NCI-H345 treated with DMSO at 0.1 percent for 48 hours (cell line): ENCODE results near the gene ADAMTS3.

Experiments
- DNase-seq: peaks from one replicate; lab custom pipeline; 2025; ENCODE audit not compliant: unreplicated experiment; lab: John Stamatoyannopoulos, UW

ADAMTS3 gene

DNA sequence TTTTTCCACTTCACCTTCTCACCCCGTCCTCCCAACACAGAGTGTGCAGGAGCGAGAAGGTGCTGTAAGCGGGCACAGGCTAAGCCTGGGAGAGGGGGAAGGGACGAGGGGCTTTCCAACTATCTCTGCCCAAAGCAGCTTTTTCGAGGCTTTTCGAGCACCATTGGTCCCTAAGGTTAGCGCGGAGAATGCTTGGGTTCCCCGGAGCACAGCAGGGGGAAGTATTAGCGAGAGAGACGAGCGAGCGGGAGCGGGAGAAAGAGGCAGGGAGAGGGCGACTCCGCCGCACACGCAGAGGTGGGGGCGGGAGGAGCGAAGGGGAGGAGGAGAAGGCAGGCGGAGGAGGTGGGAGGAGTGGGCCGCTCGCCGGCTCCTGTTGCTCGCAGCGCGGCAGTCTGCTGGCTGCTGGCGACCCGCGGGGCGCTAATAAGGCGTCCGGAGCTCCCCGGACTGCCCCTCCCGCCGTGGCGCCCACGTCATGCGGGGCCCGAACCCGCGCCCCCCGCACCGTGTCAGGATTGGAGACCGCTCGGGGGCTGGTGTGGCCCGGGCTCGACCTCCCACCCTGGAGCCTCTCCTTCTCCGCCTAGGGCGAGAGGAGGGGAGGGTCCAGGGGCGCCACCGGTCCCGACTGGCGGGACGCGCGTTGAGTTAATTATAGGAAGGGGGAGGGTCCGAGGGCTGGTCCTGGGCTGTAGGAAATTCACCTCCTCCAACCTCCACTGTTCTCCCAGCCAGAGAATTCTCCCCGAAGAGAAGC, at the start of gene ADAMTS3:
ADAMTS3 (minus strand) TSS at position 263 of the 760 bp plus-strand sequence. CDS start 459 bp downstream, outside the sequence.
- no peak for DNase-seq

DNA sequence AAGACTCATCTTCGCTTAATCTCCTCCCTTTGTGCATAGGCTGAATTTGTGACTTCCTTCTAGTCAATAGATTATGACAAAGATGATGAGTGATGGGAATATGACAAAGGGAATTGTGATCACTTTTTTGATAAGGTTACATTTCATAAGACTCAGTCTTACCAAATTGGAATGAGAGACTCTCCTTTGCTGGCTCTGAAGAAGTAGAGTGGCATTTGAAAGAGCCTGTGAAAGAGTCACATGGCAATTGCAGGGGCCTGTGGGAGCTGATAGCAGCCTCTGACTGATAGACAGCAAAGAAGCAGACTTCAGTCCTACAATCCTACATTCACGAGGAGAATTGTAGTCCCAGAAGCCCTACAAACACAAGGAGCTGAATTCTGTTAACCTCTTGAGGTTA, 44.9 kb upstream of the ADAMTS3 start:
- no peak for DNase-seq

DNA sequence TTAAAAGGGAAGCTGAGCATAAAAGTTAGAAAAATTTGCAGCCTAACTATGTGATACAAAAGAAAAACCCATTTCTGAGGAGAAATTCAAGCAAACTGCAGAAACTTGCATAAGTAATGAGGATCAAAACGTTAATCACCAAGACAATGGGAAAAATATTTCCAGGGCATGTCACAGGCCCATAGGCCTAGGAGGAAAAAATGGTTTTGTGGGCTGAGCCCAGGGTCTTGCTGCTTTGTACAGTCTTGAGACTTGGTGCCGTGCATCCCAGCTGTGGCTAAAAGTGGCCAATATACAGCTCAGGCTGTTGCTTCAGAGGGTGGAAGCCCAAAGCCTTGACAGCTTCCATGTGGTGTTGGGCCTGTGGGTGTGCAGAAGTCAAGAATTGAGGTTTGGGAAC, 37.7 kb upstream of the ADAMTS3 start:
- DNase-seq: no peak

DNA sequence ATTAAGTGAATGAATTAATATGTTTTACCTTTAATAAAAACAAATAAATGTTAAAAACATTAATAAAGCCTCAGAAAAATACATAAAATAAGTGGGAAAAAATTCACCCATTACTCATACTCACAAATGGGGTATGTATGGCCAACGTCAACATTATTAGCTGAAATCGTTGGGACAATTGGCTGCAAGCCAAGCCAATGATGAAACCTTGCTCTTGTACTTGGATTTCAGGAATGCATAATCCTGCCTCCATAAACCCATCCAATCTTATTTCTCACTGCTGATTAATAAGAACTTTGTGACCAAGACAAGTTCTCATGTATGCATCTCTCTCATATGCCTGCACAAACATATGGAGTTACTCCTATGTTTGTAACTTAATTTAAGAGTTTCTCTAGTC, 35.3 kb upstream of the ADAMTS3 start:
- no peak for DNase-seq

DNA sequence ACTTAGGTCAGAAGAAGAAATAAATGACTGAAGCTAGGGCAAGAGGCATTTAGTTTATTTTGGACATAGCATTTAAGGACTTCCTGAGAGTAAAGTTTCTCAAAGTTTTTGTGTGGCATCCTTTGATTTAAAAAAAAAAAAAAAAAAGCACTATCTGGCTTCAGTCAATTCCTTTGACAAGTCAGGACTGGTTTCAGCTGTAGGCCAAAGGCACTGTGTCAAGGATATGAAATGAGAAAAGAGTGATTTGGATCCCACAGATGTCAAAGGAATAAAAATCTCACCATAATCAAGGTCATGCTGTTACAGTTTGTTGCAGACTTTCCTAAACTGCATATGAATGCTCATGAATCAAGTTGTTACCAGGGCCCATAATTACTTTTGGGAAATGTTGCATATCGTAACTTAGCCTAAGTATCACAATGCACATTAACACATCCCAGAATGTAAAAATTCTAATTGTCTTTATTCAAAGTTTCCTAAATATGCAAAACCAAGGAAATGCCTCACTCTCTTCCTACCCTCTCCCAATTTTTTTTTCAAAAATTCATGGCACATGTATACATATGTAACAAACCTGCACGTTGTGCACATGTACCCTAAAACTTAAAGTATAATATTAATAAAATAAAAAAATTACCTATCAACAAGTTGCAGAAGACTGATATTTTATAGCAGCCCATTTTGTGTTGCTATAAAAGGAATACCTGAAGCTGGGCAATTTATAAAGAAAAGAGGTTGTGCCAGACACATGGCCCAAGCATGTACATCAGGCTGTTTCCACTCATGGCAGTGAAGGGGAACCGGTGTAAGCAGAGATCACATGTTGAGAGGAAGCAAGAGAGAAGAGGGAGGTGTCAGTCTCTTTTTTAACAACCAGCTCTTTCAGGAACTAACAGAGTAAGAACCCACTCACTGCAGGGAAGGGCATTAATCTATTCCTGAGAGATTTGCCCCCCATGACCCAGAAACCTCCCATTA, 33.7 kb upstream of the ADAMTS3 start:
- no peak for DNase-seq

DNA sequence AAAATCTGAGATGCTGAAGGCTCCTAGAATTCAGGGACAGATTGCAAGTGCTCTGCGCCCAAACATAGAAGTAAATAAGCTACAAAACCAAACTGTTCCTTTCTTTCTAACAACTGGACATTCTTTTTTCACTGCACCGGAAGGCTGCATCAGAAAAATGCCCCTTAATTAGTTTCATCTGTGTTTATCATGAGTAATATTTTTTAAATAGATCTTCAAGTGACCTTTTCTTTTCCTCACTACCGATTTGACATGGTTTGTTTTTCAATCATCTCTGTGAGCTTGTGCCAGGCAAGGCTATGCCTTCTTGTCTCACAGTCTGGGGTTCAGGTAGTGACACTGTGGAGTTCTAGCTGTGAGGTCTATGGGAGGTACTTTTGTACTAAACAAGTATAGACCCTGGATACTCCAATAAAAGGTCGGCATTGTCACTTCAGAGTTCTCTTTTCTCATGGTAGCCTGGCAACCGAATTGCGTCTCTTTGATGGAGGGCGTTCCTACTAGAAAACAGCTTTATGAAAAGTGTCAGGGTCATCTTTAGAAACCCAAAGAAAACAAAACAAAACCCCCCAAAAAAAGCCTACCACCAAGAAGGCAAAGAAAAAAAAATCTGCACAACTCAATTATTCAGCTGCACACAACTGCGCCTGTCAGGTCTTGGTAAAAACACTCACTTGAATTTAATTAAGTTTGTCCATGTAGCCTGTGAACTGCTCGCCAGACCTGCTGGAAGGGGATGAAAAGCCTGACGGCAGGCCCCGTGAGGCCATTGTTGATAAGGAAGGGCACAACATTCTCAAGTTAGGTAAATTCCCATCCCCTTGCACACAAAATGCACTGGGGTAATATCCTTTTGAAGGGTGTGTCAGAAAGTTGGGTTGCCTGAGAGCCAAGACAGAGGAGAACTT, 22.8 kb upstream of the ADAMTS3 start:
- no peak for DNase-seq

DNA sequence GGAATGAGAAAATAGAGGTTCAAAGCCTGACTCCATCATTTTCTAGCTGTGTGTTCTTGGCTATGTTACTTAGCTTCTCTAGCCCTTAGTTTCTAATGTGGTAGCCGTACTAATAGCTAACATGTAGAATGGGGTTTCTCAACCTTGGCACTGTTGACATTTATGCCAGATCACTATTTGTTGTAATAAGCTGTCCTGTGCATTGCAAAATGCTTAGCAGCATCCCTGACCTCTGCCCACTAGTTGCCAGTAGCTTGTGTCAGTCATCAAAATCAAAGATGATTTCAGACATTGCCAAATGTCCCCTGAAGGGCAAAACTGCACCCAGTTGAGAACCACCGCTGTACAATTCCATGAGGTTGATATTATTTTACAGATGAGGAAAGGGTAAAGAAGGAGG, 18.3 kb upstream of the ADAMTS3 start:
- no peak for DNase-seq

DNA sequence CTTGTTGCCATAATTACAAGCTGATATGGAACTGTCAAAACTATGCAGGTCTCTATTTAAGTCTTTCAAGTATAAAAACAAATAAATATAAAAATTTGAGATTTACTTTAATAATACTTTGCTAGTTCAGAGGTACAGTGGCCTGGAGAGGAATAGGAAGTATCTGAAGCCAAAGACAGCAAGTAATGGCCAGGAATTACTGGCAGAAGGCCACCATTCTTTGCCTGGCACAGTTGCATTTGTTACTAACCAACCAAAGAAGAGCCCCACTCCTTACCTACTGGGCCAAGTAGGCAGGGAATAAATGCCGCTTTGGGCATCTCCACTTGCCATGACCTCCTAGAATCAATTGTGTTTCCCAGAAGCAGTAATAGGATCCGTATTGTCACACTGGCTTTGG, 13.8 kb upstream of the ADAMTS3 start:
- DNase-seq: no peak

DNA sequence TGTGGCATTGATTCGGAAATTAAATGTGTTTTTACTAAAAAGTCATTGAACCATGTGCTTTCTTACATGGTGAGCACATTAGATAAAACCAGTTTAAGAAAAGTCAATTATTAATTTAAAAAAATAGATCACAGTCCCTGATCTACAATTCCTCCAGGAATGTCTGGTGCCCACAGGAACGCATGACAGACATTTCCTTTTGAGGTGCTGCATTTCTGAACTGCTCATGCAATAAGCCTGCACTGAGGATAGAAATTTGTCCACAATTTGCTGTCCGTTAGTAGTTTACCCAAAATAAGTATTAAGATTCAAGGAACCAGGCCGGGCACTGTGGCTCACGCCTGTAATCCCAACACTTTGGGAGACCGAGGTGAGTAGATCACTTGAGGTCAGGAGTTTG, 8.2 kb upstream of the ADAMTS3 start:
- no peak for DNase-seq

DNA sequence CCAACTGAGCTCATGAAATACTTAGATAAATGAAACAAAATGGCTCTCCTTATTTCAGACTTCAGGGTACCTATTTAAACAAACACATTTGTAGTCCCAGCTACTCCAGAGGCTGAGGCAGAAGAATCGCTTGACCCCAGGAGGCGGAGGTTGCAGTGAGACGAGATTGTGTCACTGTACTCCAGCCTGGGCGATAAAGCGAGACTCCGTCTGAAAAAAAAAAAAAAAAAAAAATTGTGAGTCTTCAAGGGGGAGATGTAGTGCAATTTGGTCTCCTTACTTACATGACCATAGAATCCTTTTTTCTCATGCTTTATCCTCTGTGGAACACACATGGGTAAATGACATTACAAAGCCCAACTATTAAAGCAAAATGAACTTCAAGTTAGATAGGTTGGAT, 2.3 kb upstream of the ADAMTS3 start:
- no peak for DNase-seq

DNA sequence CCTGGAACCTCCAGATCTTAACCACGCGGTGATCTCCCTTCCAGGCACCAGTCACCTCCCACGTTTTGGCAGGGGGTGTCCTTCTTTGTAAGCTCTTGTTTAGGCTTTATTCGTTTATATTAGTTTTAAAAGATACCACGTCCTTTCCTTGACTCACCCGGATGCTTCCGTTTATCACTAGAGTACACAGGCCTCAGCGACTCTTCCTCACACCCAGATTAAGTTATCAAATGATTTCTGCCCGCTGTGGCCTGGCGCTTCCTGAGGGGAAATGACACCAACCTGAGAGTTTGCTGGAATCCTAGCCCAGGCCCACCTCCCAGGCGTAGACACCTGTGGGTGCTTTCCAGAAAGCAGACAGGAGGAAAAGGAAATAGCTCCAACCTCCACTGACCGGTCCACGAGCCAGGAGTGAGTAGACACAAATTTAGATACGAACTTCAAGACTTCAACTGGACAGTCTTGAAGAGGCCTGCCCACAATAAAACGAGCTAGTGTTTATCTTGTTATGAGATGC, 756 bp upstream of the ADAMTS3 start:
- DNase-seq: no peak

DNA sequence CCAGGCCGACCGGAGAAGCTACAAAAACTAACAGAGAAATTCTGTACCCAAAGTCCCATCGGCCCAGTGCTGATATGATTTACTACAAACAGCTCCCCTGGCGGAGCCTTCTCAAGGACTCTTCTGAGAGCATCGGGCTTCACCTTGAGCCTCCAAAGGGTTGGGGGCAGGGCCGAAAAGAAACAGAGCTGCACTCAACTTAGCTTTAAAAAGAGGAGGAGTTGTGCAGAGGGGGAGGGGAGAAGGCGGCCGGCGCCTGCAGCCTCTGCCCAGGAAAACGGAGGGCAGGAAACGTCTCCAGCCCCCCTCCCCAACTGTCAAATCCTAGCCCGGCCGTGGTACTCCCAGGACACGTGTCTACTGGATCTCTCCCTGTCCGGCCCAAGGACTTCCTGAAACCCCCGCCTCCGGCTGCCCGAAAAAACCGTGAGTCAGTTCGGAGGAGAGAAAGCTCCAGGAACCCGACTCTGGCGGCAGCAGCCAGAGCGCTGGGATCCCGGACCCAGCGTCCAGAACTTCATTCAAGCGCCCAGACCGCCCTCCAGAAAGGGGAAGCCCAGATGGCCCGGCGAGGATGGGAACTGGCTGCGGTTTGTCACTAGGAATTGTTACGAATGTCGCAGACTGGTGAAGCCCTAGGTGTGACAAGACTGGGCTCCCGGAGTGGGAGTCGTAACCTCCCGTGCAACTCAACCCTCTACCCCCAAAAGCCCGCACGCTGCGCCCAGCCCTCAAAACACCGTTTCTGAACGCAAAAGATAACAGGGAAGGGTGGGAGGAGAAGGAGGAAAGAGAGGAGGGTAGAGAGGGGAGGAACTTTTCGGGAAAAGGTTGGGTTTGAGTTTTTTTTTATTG, 973 bp downstream of the ADAMTS3 start:
- no peak for DNase-seq

DNA sequence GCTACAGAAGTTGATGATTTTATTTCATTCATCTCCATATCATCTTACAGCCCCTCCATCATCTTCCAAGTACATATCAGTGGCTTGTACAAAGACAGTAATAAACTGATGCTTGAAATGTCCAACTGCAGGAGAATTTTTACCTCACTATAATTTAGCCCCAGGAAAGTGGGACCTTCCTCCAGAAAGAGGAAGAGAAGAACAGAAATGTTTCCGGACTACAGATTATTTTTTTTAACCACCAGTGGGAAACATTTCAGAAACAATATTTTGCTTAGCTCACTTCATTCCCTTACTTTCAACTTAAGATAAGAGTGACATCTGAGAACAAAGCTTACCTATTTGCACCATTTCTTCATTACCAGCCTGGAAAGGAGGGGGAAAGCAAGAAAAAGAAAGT, 2.0 kb downstream of the ADAMTS3 start:
- no peak for DNase-seq

DNA sequence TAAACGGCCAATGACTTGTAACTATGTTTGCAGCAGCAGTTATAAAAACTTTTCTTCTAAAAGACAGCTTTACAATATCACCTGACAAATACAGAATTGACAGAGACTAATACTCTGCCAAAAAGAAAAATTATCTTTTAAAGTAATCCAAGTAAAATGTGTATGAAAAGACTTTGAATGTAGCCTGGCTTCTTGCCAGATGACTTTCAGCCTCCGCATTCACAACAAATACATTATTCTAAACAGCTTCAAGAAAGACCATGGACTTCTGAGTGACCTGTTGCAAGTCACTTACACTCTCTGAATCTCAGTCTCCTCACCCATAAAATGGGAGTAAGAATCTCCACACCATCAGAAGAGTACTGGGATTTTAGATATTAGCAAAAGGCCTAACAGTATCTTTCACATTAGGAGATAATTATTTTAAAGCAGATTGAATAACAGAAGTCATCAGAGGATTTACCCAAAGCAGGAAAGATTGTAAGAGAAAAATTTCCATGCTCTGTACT, 2.5 kb downstream of the ADAMTS3 start:
- no peak for DNase-seq

DNA sequence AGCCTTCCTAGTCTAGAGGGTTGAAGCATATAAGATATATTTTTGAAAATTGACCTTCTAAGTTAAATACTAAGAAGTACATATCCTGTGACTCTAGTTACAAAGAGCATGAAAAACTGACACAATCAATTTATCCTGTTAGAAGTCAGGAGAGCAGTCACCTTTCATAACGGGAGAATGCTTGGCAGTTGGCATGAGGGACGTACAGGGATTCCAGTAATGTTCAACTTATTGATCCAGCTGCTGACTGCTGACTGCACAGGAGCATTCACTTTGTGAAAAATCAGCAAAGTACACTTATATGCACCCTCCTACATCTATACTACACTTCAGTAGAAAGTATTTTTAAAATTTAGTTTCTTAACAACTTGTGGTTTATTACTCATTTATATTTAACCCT, 4.2 kb downstream of the ADAMTS3 start:
- no peak for DNase-seq

DNA sequence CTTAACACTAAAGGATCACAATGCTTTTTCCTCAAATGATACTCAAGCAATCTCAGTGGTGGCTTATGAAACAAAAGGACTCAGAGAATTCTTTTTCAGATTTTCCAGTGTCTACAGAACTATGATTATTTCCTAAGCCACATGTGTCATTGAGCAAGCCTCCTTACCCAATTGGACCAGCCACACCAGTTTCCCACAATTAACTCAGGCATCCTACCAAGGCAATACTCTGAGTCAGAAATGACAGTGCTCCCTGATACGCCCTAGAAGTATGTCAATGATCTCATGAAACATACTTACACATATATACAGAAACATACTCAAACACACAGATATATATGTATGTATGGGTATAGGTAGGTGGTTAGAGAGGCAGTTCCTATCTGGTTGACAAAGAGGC, 4.8 kb downstream of the ADAMTS3 start:
- no peak for DNase-seq

DNA sequence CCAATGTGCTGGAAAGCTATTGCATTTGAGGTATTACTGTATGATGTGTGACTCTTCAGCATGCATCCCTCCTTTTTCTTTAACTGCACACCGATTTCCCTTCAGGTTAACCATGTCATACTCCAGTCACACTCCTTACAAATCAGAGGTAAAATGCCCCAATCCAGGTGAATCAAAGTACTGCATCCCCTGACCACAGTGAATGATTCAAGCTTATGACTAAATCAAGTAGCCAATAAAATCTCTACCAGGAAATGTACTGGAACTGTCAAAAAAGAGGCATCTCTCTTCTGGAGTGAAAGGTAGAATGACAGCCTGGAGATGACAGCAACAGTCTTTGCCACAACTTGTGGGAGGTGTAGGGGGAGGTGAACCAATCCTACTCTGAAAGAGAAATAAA, 10.4 kb downstream of the ADAMTS3 start:
- DNase-seq: no peak

DNA sequence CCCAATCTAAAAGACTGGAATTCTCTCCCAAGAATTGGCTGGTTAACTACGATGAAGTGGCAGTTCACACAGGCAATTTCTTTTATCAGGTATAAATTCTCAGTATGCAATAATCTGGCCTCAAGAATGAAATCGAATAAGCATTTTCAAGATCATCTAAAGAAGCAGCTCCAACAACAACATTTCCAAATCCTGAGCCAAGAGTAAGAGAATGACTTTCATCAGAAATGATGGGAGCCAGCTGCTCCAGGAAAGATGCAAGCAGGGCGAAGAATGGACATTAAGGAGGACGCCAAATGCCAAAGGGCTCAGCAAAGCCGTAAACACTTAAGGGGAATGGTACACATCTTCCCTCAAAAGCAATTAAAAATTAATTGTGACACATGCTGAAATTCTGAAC, 12.0 kb downstream of the ADAMTS3 start:
- DNase-seq: no peak

DNA sequence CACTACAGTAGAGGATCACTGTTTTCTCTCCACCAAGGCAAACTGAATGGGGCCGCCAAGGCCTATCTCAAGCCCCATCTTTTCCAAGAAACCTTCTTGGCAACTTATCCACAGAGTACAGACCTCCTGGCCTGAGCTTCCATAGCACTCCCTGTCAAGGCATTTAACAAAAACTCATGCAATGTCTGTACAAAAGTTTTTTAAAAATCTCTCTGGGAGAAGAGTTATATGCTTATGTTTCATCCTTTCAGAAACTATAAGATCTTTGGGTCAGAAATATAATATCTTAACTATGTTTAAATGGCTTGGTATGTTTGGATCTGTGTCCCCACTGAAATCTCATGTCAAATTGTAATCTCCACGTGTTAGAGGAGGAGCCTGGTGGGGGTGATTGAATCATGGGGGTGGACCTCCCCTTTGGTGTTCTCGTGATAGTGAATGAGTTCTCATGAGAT, 13.6 kb downstream of the ADAMTS3 start:
- DNase-seq: no peak
